ENCODE measurements around the gene IFT74.
"Not testable (repeated sequence)": the region's sequence is repeated elsewhere in the genome, so short reads cannot be mapped to it uniquely, and the experiment has no call there.

The IFT74 gene

DNA sequence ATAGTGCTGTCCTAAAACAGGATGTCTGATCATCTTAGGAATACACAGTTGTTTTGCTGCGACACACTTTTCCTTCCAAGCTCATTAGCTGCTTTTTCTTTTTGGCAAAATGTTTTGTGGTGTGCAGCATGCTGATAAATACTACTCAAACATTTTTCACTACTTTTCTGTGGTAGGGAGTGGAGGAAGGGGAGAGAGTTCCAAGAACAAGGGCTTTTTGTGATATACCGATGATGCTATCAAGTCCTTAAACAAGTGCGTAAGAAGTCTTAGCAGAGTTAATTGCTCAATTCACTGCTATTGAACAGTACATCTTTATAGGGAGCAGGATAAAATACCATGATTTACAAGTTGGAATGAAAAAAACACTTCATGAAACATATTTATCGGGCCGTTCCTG, 129.2 kb downstream of the IFT74 start:
- no peak for FAIRE-seq

DNA sequence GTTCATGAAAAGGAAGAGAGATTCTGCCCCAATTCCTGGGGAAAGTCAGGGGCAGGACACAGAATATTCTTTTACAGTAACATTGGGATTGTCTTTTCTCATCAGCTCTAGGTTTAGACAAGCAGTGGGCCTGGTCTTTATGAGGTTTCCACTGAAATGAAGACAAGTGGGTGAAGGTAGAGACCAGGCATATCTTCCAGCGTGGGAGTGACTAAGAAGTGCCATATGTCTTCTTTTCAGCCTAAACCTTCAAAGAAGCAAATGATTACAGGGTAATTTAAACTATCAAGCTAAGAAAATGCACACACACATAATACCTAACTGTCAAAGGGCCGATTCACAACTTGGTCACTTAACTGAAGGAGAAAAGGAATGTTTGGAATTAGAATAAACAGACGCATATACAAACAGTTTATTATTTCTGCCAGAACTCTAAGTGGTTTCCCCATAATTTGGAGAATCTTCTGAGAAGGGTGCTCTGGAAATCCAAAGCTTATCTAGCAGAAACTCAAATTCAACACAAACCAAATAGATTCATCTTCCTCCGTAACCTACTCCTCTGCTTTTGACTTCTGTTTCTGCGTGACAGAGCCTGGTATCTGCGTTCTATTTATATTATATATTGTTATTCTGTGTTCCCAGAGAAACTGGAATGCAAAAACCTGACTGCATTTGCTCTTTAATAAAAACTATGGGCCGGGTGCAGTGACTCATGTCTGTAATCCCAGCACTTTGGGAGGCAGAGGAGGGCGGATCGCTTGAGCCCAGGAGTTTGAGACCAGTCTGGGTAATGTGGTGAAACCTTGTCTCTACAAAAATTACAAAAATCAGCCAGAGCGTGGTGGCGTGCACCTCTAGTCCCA, 130.8 kb downstream of the IFT74 start:
- FAIRE-seq = no peak

- FAIRE-seq = no peak
These were observed 132.8 kb downstream of the IFT74 start for GRCh38 chr9:27088981-27089380.

GRCh38 chr9:27089706-27090105, 133.5 kb downstream of the IFT74 start:
- no peak for FAIRE-seq

- no peak for FAIRE-seq
These were observed 134.0 kb downstream of the IFT74 start for GRCh38 chr9:27090231-27090630.

DNA sequence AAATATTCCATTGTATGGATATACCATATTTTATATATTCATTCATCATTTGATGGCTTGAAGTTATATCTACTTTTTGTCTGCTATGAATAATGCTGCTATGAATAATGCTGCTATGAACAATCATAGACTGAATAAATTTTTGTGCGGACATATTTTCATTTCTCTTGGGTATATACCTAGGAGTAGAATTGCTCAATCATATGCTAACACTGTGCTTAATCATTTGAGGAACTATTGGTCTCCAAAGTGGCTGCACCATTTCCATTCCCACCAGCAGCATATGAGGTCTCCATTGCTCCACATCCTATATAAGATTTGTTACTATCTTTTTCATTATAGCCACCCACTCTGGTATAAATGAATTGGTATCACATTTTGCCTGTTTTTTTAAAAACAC, 134.5 kb downstream of the IFT74 start:
- no peak for FAIRE-seq

DNA sequence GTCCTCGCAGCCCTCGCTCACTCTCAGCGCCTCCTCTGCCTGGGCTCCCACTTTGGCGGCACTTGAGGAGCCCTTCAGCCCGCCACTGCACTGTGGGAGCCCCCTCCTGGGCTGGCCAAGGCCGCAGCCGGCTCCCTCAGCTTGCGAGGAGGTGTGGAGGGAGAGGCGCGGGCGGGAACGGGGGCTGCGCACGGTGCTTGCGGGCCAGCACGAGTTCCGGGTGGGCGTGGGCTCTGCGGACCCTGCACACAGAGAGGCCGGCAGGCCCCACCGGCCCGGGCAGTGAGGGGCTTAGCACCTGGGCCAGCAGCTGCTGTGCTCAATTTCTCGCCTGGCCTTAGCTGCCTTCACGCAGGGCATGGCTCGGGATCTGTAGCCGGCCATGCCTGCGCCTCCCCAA, 136.3 kb downstream of the IFT74 start:
- FAIRE-seq = not testable (repeated sequence)

- FAIRE-seq = not testable (repeated sequence)
These were observed 137.3 kb downstream of the IFT74 start for GRCh38 chr9:27093384-27094067.

- no peak for FAIRE-seq
These were observed 138.6 kb downstream of the IFT74 start for GRCh38 chr9:27094640-27095298.

DNA sequence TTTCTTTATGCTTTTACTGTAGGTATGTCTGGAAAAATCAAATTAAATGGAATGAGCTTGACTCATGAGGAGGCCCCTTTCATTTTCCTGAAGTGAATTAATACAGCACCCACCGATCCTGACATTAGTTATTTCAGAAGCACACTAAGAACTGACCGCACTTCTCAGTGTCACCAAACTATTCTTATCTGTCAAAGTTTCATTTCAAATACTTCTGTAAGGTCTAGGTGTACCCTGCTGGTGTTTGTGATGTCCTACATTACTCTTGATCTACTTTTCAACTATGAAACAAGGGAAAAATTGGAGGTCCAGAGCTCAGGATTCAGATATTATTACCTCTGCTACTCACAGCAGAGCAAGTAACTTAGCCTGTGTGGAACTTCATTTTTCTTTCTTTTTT, 151.0 kb downstream of the IFT74 start:
- FAIRE-seq = no peak

GRCh38 chr9:27108981-27109541, 152.8 kb downstream of the IFT74 start, which contains the start of gene TEK:
Gene TEK (plus strand): TSS chr9:27109225. CDS start chr9:27109591, 366 bp downstream.
- FAIRE-seq = no peak

GRCh38 chr9:27109621-27110020, 153.4 kb downstream of the IFT74 start:
- no peak for FAIRE-seq

- FAIRE-seq = no peak
These were observed 154.0 kb downstream of the IFT74 start for GRCh38 chr9:27110181-27110580.

DNA sequence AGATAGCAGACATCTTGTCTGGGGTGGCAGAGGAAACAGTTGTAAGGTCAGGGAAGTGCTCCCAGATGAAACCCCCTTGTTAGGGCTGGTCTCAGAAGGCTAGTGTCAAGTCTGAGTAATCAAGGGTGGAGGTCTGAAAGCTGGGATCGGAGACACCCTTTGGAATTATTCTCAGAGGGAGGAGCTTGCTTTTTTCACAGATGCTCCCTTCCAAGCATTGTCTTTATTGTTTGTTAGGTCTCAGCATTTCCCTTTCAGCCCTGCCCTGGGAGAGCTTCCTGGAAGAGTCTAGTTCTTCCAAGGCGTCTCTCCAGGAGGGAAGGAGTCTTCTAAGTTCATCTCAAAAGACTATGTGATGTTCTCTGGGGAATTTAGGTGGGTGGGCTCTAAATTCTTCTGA, 156.0 kb downstream of the IFT74 start:
- no peak for FAIRE-seq

Measured in TTC549 (cell line).